SK-N-DZ (cell line): ENCODE results near the gene DRD4.
A peak's percentile ranks its signal among the peaks of the same experiment; 100 is the strongest.

ENCODE experiments used
- DNase-seq: peaks from one replicate; pipeline ENCODE4 v3.0.0-alpha.2; 2015; ENCODE audit warnings: low spot score

The DRD4 gene

DNA sequence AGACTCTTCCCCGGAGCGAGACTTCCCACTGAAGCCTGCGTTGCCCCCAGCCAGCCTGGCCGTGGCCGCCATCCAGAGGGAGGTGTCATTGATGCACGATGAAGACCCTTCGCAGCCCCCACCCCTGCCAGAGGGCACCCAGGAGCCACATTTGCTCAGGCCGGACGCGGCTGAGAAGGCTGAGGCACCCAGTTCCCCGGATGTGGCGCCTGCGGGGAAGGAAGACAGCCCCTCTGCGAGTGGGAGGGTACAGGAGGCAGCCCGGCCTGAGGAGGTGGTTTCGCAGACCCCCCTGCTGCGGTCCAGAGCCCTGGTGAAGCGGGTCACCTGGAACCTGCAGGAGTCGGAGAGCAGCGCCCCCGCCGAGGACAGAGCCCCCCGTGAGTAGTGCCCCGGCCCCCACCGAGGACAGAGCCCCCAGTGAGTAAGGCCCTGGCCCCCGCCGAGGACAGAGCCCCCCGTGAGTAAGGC lies 27.7 kb upstream of the DRD4 start:
- no peak for DNase-seq

DNA sequence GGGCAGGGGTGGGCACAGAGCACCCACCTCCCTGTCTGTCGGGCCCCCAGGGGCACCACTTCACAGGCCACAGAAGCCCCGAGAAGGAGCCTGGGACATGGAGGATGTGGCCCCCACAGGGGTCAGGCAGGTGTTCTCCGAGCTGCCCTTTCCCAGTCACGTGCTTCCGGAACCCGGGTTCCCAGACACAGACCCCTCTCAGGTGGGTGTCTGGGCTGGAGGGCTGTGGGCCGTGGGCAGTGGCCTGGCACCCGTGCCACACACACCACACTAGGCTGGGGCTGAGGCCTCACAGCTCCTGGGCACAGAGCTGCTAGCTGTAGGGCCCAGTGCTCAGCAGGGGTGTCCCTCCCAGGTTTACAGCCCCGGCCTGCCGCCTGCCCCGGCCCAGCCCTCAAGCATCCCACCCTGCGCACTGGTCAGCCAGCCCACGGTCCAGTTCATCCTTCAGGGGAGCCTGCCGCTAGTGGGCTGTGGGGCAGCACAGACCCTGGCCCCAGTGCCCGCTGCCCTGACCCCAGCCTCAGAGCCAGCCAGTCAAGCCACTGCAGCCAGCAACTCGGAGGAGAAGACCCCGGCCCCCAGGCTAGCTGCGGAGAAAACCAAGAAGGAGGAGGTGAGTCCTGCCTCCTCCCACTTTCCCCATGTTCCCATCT lies 26.8 kb upstream of the DRD4 start:
- no peak for DNase-seq

DNA sequence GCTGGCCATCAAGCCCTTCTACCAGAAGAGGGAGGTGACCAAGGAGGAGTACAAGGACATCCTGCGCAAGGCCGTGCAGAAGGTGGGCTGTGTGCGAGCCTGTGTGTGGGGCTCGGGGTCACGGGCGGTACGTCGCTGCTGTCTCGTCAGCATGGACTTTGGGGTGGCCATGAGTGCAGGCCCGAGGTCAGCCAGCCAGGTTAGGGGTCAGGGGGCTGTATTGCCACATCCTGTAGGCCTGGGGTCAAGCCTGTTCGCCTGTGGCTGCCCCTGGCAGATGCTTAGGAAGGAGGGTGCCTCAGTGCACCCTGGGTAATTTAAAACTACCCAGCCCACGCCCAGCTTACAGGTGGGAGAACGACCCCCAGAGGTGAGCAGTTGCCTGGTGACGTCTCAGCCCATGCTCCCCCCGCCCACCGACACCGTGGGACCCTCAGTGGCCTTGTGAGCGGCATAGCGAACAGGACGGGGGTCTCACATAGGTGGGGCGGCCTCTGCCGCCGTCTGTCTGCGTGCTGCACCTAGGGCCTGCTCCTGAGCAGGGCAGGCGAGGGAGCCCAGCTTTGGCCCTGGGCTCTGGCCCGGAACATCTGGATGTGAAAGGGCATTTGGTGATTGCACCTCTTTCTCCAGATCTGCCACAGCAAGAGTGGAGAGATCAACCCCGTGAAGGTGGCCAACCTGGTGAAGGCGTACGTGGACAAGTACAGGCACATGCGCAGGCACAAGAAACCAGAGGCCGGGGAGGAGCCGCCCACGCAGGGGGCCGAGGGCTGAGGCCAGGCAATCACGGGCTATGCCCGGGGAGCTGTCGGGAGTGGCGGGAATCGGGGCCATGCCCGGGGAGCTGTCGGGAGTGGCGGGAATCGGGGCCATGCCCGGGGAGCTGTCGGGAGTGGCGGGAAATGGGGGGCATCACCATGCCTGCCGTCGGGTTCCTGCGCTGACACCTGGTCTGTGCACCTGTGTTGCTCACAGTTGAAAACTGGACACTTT lies 25.8 kb upstream of the DRD4 start:
- no peak for DNase-seq

DNA sequence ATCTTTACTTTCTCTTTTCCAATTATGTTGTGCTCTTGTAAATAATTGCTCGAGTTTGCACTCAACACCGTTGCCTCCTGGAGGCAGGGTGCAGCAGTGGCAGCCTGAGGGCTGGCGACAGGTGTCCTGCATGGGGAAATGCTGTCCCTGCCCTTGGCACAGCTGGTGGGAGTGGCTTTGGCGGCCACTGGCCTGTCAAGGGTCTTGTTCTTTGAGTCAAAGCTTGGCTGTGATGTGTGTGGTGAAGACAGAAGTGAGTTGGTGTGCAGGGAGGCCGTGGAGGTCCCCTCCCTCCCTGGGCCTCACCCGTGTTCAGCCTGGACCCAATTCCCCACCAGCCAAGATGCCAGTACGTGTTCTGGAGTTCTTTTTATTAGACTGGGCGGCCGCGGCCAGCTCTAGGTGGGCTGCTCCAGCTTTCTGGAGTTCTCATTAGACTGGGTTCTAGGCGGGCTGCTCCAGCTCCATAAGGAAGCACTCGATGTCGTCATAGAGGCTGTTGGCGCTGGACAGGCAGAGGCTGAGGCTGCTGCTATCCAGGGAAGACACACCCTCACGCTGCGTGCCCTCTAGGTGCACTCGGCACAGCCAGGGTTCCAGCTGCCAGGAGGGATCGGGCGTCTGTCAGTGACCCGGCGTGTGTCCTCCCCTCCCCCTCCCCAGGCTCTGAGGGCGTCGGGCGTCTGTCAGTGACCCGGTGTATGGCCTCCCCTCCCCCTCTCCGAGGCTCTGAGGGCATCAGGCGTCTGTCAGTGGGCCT lies 24.7 kb upstream of the DRD4 start:
- DNase-seq: no peak

DNA sequence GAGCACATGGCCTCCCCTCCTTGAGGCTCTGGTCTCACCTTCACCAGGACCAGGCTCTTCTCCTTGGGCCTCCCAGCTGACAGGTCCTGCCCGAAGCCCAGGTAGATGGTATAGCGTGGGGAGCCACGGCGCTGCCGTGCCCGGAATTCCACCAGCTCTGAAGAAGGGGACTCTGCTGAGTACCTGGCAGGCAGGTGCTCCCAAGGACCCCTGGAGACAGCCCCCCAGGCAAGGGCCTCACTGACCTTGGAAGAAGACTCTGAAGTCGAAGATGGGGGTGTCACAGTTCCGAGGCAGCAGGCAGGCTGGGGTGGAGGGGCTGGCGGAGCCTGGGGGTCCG lies 24.1 kb upstream of the DRD4 start:
- DNase-seq: no peak

DNA sequence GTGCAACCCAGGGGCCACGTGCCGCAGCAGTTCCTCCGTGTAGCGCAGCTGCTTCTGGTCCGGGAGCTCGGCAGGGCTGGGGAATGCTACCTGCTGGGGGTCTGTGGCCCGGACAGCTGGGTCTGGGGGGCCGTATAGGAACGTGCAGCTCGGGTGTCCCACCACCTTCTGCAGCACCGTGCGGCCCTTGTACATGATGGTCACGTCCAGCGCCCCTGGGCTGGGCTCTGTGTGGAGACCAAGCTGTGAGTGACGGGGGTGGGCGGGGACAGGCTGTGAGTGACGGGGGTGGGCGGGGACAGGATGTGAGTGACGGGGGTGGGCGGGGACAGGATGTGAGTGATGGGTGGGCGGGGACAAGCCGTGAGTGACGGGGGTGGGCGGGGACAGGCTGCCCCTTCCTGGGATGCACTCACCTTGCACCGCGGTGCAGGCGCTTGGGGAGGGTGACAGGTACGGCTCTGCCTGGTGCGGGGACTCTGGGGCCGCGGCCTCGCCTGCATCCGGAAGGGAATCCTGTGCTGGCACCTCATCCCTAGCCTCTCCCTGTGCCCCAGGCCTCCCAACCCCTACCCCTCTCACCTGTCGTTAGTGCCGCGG lies 23.6 kb upstream of the DRD4 start:
- no peak for DNase-seq

DNA sequence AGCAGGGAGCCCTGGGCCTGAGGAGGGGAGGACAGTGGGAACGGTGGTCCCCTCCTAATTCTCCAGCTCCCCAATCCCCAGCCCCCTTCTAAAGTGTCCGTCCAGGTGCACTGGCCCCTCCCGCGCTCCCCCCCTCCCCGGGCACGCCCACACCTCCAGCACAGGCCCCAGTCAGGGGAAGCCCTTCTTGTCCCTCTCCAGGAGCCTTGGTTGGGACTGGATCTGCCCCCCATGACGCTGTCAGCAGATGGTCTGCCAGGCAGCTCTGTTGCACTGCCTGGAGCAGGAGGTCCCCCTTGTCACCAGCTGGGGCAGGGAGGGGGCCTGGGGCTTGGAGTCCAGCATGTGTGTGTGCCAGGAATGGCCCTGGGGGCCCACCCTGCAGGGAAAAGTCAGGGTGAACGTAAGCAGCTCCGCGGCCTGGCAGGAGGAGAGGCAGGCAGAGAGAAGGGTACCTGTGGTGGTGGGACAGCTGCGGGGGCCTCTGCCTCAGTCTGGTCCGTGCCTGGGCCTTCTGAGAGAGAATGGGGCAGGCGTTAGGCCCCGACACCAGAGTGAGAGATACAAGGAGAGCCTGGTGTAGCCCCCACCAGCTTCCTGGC lies 22.9 kb upstream of the DRD4 start:
- no peak for DNase-seq

DNA sequence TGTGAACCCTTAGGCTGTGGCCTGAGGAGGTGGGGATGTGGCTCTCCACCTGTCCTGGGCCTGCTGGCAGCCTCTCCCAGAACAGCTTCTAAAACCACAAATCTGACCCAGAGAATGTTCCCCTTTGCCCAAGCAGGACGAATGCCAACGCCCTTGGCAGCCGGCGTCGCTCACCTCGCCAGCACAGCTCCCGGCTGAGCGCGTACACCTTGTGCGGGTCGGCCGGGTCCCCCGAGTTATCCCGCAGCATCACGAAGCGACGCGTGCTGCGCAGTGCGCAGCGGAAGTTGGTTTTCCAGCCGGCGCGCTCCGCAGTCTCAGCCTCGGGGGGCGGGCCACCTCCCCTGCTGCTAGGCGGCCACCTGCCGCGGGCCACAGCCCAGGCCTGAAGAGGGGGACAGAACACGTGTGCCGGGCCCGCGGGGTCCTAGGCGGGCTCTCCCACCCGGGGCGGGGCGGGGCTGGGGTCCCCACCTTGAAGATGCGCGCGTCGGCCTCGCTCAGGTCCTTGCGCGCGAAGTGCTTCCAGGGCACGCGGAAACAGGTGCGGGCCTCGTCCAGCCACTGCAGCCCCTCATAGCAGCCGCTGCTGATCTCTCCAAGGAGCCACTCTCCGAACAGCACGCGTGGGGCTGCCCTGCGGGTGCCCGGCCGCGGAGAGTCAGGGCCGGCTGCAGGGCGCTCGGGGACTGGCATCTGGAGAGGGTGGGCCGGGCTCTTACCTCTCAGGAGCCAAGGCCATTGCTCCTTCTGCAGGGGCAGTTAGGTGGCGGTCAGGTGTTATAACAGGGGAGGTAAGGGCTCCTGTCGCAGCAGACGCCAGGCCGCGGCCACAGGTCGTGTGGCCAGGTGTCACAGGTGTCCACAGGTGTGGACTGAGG lies 22.2 kb upstream of the DRD4 start:
- no peak for DNase-seq

DNA sequence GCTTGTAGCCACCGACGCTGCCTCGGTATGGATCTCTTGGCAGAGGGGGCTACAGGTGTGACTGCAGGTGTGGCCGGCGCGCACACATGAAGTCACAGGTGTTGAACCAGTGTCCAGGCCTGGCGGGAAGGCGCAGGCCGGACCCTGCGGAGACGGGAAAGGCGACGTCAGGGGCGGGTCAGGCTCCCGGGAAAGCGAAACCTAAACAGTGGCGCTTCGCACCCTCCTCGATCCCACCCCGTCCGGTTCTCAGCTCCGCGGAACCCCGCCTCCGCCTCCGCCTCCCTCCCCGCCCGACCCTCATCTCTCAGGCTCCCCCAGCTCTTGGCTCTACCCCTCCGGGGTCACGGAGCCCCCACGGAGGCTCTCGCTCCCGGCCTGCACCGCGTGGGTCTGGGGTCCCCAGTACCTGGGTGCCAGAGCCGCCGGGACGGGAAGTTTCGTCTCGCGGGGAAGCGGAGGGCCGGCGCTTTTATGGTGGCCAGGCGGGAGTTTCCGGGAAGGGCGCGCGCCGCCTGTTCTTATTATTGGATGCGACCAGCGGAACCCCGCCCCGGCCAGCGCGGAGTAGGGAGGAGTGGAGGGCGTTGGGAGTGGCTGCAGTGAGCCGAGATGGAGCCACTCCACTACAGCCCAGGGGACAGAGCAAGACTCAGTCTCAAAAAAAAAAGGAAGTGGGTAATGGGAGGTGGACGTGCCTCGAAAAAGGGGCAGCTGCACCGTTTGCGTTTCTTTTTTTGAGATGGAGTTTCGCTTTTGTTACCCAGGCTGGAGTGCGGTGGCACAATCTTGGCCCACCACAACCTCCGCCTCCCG lies 21.4 kb upstream of the DRD4 start, which contains the start of gene IRF7:
IRF7 (minus strand) TSS at position 447 of the 816 bp plus-strand sequence. CDS start 586 bp downstream, outside the sequence.
- peak; percentile 74 for DNase-seq

DNA sequence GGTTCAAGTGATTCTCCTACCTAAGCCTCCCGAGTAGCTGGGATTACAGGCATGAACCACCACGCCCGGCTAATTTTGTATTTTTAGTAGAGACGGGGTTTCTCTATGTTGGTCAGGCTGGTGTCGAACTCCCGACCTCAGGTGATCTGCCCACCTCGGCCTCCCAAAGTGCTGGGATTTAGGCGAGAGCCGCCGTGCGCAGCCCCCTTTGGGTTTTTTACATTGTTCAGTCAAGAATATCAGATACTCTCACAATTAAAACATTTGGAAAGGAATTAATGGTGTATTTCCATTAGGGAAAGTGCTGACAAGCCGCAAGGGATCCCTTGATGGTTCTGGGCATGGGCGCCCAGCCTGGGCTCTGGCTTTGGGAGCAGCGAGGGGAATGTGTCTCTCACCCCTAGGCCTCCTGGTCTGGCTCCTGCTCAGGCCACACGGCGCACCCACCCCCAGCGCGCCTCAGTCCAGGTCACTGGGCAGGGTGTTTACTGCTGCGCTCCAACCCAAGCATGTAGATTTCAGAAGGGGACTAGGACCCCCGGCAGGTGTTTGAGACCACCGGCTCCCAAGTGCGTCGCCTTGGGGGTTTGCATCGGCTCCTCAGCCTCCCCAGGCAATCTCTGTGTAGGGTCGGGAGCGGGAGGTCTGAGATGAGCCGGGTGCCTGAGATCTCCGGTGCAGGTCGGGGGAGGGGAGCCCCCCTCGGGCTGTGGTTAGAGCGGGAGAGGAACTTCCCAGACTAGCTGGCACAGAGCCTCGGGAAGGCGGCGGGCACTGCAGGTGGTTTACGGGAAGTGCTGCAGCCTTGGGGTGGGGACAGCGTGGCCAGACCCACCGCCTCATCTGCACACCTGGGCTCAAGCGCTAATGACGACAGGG lies 20.5 kb upstream of the DRD4 start:
- DNase-seq: no peak

DNA sequence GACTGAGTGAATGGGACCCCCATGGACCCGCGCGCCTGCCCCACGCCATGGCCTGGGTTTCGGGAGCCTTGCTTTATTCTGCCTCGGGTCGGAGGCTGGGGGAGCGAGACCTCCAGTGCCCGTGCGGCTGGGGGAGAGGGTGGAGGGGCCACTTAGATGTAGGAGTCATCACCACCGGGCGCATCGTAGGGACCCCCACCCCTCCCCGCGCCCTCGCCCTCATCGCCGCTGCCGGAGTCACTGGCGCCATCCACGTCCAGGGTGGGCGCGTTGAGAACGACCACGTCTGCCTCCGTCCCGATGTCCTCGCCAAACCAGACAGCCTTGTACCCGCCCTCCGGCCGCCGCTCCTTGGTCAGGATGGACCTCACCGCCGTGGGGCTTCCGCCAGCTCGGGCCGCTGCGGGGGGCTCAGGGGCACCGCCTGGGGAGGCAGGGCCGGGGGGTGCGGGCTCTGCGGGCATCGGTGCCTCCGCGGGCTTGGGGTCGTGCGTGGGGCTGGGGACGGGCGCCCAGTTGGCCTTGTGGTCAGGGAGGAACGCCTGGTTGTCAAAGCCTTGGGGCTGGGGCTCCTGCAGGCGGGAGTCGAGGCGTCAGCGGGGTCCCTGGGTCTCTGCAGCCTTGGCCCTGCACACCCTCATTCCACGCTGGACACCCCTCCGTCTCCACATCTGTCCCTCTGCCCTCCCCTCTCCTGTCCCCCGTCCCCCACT lies 19.7 kb upstream of the DRD4 start:
- no peak for DNase-seq

DNA sequence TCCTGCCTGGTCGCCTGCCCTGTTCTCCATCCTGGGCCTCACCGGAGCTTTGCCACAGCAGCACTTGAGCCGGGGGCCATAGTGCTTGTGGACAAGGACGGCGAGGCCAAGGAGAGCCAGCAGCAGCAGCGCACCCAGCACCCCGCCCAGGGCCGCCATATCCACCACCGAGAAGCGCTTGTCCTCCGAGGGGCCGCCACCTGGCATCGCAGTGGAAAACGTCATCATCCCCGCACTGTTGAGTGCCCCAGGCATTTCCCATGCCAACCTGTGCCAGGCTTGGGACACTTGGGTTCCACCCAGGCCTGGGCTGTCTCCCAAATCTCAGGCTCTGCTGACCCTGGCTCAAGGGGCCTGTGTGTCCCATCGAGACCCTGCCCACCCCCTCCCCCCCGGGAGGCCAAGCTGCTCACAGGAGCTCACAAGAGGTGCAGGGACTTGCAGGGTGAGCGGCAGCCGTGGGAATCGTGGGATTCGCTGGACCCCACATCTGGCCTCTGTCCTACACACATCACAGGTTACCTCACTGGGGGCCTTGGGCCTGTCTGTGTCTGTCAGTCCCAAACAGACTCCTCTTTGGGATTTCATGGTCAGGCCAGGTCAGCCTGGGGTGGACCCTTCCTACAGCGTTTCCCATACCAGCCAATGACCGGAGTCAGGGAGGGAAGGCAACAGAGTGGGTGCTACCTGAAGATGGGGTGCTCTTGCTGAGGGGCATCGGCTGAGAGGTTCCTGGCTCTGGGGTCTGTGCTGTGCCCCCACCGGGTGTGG lies 19.0 kb upstream of the DRD4 start:
- no peak for DNase-seq

DNA sequence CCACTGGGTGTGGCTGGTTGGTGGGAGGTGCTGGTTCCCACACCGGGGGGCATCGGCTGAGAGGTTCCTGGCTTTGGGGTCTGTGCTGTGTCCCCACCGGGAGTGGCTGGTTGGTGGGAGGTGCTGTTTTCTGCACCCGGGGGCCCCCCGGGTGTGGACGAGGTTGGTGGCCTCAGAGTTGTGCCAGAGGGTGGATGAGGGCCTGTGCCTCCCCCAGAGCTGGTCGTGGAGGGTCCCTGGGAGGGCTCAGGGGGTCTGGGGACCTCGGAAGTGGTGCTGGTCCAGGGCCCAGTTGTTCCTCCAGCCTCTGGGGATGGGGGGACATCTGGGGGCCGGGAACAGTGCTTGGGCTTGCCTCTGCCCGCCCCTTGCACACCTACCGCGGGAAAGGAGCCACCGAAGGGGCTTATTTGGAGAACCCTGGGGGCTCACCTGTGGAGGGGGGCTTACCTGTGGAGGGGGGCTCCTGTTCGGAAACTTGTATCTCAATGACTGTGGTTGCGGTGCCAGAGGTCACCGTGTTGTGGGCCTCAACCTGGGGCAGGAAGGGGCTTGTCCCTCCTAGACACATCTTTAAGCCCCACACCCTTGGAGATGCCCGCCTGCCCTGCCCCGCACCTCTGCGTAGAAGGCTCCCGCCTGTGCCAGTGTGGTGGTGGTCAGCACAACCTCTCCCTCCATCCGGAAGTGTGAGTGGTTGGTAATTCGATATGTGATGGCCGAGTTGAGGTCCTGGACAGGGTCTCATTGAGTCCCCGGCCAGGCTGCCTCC lies 18.0 kb upstream of the DRD4 start:
- no peak for DNase-seq

DNA sequence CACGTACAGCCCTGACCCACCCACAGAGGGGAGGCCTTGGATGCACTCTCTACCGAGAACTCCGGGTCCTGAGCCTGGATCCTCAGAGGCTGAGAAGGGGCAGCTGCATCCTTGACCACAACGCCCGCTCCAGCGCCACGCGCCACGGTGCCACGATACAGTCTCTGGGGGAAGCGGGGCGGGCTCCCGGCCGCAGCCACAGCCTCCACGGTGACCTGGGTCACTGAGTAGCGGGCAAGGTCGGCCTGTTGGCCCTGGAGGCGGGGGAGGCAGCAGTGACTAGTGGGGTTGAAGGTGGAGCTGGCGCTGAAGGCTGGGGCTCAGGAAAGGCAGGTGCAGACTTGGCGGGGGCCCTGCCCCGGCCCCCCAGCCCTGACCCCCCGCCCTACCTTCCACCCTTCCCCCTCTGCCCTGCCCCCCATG lies 17.4 kb upstream of the DRD4 start:
- no peak for DNase-seq

DNA sequence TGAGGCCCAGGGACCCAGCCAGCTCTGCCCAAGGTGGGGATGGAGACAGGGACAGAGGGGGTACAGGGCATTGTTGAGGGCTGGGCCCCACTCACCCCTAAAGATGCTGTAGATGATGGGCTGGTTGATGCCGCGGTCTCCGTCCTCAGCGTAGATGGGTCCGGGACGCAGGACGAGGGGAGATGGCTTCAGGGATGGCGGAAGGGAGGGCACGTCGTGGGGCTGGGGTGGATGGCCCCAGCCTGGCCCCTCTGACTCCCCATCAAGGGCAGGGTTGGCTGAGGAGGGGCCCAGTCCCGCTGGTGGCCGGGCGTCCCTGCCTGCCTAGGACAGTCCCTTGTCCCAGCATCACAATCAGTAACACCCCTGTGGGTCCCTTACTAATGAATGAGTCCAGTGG lies 16.9 kb upstream of the DRD4 start:
- DNase-seq: no peak
